Measurements from ENCODE around the gene TSPAN13.

- no peak for TF ChIP-seq CTCF (IDR thresholded peaks at IDR 0.05)
- TF ChIP-seq ZFX (IDR thresholded peaks at IDR 0.05; ENCODE audit: borderline replicate concordance): no peak
Measured at GRCh38 chr7:16770657-16771329, 17.2 kb downstream of the TSPAN13 start.
